HG03457 (cell line): Measurements from ENCODE around the gene DARS2.
"Not testable (repeated sequence)": the region's sequence is repeated elsewhere in the genome, so short reads cannot be mapped to it uniquely, and the experiment has no call there.

Experiments used
- ATAC-seq: cut with Tn5 transposase; IDR thresholded peaks from one replicate; pipeline ENCODE4 v1.9.1; 2021; ENCODE audit warnings: moderate number of reproducible peaks; ENCODE audit not compliant: unreplicated experiment

DARS2 gene, protein sequence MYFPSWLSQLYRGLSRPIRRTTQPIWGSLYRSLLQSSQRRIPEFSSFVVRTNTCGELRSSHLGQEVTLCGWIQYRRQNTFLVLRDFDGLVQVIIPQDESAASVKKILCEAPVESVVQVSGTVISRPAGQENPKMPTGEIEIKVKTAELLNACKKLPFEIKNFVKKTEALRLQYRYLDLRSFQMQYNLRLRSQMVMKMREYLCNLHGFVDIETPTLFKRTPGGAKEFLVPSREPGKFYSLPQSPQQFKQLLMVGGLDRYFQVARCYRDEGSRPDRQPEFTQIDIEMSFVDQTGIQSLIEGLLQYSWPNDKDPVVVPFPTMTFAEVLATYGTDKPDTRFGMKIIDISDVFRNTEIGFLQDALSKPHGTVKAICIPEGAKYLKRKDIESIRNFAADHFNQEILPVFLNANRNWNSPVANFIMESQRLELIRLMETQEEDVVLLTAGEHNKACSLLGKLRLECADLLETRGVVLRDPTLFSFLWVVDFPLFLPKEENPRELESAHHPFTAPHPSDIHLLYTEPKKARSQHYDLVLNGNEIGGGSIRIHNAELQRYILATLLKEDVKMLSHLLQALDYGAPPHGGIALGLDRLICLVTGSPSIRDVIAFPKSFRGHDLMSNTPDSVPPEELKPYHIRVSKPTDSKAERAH

GRCh38 chr1:173824315-173825081, at the start of gene DARS2, which contains the start of gene CENPL:
Gene DARS2, plus strand, starts transcription at chr1:173824673. Its CDS starts 557 bp downstream, at chr1:173825230.
Gene CENPL, minus strand, starts transcription at chr1:173824883. Its CDS starts 13,584 bp downstream, at chr1:173811299.
- ATAC-seq = peak; percentile 81

GRCh38 chr1:173775578-173776226, 48.8 kb upstream of the DARS2 start:
- ATAC-seq = no peak

GRCh38 chr1:173779936-173780335, 44.5 kb upstream of the DARS2 start:
- ATAC-seq = no peak

- ATAC-seq = no peak
Observed at GRCh38 chr1:173784997-173785396, 39.5 kb upstream of the DARS2 start.

DNA sequence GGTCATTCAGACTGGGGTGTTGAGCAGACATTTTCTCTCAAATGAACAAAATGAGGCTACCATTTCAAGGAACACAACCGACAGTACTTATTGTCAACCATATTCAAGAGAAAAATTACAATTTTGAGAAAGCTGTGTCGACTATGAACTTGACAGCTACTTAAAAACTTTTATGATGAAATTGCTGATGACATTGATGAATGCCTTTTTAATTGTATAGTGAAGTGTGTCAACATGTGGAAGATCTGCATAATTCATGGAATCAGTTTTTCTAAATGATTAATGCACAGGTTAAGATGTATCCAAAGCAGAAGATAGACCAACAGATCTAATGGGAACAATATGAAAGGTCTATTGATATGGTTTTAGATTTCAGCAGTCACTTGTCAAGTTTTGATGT, 34.6 kb upstream of the DARS2 start:
- ATAC-seq = no peak

DNA sequence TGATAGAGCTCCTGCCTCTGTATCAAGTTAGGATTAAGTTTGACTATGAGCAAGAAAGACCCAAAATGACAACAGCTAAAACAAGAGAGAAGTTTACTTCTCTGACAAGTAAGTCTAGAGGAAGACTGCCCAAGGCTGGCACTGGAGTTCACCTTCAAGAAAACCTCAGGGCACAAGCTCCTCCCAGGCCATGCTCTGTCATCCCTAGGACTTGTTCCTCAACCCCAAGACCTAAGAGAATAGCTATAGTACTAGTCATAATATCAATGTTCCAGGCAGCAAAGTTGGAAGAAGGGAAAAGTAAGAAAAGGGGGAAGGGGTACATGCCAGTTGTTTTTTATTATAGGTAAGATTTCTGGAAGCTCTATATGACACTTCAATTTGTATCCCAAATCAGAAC, 26.4 kb upstream of the DARS2 start:
- ATAC-seq = no peak

DNA sequence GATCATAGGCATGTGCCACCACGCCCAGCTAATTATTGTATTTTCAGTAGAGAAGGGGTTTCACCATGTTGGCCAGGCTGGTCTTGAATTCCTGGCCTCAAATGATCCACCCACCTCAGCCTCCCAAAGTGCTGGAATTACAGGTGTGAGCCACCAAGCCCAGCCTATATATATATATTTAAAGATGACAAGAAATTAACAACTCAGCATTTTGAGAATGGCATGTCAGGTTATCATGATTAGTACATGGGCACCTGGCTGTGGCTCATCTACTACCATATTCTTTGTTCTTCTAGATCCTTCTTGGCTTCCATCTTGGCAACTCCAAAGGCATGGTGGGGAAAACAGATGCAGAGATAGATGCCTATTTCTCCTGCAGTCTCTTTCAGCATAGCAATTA, 24.5 kb upstream of the DARS2 start:
- not testable (repeated sequence) for ATAC-seq

DNA sequence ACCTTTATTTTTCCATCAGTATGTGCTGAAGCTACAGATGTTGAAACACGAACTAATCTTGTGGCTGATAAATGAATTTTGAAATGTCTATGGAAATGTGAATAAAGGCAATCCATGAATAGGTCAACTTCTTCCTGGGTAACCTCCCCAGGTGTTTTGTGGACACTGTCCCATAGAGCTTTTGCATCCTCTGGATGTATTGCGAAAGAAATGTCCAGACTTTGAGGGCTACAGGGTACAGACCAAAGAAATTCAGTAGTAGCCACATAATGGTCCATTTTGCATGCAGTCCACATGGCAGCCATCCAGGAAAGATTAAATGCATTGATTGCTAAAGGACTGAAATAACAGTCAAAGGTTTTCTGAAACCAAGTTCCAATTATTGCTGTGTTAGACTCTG, 21.5 kb upstream of the DARS2 start:
- ATAC-seq = no peak

GRCh38 chr1:173813654-173814053, 10.8 kb upstream of the DARS2 start:
- ATAC-seq = not testable (repeated sequence)

DNA sequence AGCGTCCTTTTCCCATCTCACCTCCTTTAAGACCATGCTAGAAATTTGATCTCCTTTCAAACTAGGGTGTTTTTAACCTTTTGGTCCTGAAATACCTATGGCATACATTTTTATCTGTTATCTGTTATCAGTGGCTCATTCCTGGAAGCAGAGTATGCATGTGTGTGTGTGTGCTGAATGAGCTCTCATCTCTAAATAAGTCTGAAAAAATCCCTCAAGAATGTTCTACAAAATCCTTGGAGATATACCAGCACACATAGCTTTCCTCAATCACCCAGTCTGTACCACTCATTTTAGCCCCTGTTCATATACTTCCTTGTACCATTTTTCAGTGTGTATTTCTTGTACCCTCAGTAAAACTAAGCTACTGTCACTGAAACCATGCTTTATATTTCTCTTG, 6.0 kb upstream of the DARS2 start:
- ATAC-seq = no peak

- ATAC-seq = no peak
Observed at GRCh38 chr1:173821680-173822079, 2.8 kb upstream of the DARS2 start.

DNA sequence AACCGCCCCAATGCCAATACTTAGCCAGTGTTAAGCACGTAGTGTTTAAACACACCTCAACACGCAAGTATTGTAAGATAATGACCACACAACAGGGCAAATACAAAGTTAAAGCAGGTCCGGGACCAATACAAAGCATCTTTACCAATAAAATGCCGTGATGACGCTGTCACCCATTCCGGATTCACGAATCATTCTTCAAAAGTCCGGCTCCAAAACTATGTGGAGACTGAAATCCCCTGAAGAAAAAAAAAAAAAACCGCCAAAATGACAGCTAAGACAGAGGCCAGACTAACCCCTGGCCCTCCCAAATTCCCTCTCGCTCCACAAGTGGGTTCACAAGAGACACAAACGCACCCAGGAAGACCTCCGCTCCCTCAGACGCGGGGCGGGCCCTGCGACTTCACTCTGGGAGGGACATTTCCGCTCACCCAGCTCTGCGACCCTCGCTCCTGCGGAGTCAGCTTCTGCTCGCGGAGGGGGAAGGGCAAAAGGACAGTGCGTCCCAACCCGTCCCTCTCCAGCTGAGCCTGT, 625 bp upstream of the DARS2 start:
- ATAC-seq = peak; percentile 33

DNA sequence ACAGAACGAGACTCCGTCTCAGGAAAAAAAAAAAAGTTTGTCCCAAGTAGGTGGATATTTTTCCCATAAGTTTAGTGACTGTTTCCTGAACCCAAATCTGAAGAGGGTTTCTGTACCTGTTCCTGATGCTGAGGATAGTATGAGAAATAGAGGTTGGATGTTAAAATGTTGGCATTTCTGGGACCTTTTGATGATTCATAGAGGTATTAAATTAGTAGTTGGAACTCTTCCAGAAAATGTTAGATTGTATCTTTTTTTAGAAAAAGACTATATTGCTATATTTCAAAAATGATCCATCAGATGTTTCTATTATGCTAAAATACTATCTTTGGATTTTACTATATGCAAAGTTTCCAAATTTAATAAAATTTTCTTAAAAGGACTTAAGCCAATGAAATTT, 3.1 kb downstream of the DARS2 start:
- no peak for ATAC-seq

GRCh38 chr1:173832748-173833147, 8.3 kb downstream of the DARS2 start:
- ATAC-seq = no peak

DNA sequence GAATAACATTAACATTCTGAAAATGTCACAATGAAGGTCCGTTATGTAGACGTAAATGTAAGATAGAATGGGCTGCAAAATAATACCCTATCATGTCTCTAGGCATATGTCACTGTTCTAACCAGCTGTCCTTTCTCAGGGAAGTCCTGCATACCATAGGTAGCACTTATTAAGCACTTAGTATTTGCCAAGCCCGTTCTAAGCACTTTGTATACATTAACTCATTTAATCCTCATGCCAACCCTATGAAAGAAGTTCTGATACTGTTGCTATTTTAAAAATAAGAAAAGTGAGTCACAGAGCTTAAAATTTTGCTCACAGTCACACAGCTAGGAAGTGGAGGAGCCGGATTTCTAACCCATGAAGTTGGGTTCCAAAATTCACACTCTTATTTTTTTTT, 27.6 kb downstream of the DARS2 start:
- no peak for ATAC-seq

DNA sequence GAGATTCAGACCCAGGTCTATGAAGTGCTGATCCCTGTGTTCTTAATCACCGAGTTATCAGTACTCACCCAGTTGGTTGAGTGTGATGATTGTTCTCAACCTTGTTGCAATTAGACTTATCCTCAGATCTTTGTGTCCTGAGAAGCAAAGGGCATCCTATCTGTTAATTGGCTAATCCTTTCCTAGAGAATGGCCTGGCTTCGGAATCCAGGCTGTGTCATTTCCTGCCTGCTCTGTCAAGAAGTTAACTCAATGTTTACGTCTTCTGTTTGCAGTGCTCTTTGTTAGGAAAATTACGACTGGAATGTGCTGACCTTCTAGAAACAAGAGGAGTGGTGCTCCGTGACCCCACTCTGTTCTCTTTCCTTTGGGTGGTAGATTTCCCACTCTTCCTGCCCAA, 28.6 kb downstream of the DARS2 start:
- no peak for ATAC-seq

DNA sequence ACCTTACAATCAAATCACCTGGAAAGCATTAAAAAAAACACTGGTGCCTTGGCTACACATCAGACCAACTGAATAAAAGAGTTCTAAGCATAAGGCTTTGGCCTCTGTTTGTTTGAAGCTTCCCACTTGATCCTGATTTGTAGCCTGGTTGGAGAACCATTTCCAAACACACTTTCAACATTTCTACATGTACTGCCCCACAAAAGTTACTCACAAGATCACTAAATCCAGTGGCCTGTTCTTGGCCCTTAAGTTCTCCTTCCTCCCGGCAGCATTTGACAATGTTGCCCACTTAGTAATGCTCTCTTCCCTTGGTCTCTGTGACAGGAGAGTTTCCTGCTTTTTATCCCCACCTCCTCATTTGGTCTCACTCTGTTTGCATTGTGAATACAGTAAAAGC, 31.5 kb downstream of the DARS2 start:
- ATAC-seq = no peak

GRCh38 chr1:173856903-173857302, 32.4 kb downstream of the DARS2 start:
- ATAC-seq = no peak

- no peak for ATAC-seq
Observed at GRCh38 chr1:173857363-173857917, 33.0 kb downstream of the DARS2 start.

- not testable (repeated sequence) for ATAC-seq
Observed at GRCh38 chr1:173859547-173859946, 35.1 kb downstream of the DARS2 start.
